GM12878 (cell line): ENCODE data around the gene FOXK1. TPM values are rescaled to one million over a fixed set of nuclear protein-coding genes. Genes with fewer than 3 reads are reported as not detected.

Experiments used
- ATAC-seq: fragments of 200-7000 bp; cut with Tn5 transposase; 3 replicates; pipeline ENCODE4 v1.9.1; 2020; ENCODE audit warnings: mild to moderate bottlenecking, moderate library complexity
- BruUV-seq: library from RNA; stranded (reverse); fragments of 400-500 nt; replicated peaks from 2 replicates; lab custom pipeline; 2021; lab: Mats Ljungman, UMichigan
- CTCF ChIA-PET: fragments of 300-600 bp; sonication (Branson Sonifier 250); formaldehyde crosslinking; extraction: SDS; loops from one replicate; lab custom pipeline; 2021; ENCODE audit warnings: inconsistent platforms; lab: Yijun Ruan, JAX
- POLR2A ChIA-PET: fragments of 350-600 bp; formaldehyde crosslinking; extraction: SDS; loops from one replicate; lab custom pipeline; 2021; ENCODE audit warnings: inconsistent platforms; lab: Charles Lee
- RAD21 ChIA-PET: fragments of 300-600 bp; sonication (Branson Sonifier 250); formaldehyde crosslinking; loops from one replicate; lab custom pipeline; 2023; ENCODE audit warnings: antibody characterized with exemption; ENCODE audit not compliant: unreplicated experiment; lab: Charles Lee
- SMC1A ChIA-PET: fragments of 300-600 bp; sonication (Branson Sonifier 250); formaldehyde crosslinking; loops from one replicate; lab custom pipeline; 2023; ENCODE audit not compliant: unreplicated experiment, uncharacterized antibody; lab: Charles Lee
- DNase-seq: peaks from one replicate; pipeline ENCODE4 v3.0.0-alpha.2; 2011; ENCODE audit warnings: low read depth, low spot score
- FAIRE-seq: peaks from 3 replicates; lab custom pipeline; 2011; peaks lifted over from hg19 to GRCh38; lab: Jason Lieb, UNC
- H2AFZ ChIP-seq: 2 replicates; pipeline ENCODE4 v1.6.0; 2011; ENCODE audit warnings: low read depth, low read length, control low read depth; ENCODE audit not compliant: control insufficient read depth
- H3K27ac ChIP-seq: 2 replicates; pipeline ENCODE4 v1.5.1; 2011; ENCODE audit warnings: control low read depth; ENCODE audit not compliant: control insufficient read depth, insufficient read depth
- H3K27me3 ChIP-seq, 2 experiments: replicated peaks in 1 of 2; 2 replicates each; pipeline versions ENCODE4 v1.6.0 to v1.6.1; 2011; ENCODE audit warnings: low read length in 1 of 2; ENCODE audit not compliant: control insufficient read depth in 2 of 2, insufficient read depth in 2 of 2
- H3K36me3 ChIP-seq, 2 experiments: 2 replicates each; pipeline ENCODE4 v1.5.1; 2011; ENCODE audit warnings: low read length in 1 of 2; ENCODE audit not compliant: control insufficient read depth in 2 of 2, insufficient read depth in 2 of 2
- H3K4me1 ChIP-seq: 2 replicates; pipeline ENCODE4 v1.6.1; 2011; ENCODE audit warnings: mild to moderate bottlenecking, low read length, moderate library complexity, mixed read lengths; ENCODE audit not compliant: control insufficient read depth, insufficient read depth
- H3K4me2 ChIP-seq: 2 replicates; pipeline ENCODE4 v1.6.0; 2011; ENCODE audit warnings: control low read depth; ENCODE audit not compliant: control insufficient read depth, insufficient read depth
- H3K4me3 ChIP-seq: fragments of 200-600 bp; sonication (generic); 2 replicates; pipeline ENCODE4 v1.5.1; 2016
- H3K79me2 ChIP-seq: 2 replicates; pipeline ENCODE4 v1.6.0; 2011; ENCODE audit warnings: low read length; ENCODE audit not compliant: control insufficient read depth, insufficient read depth
- H3K9ac ChIP-seq: 2 replicates; pipeline ENCODE4 v1.8.0; 2011; ENCODE audit warnings: low read length, control low read depth, mixed read lengths; ENCODE audit not compliant: control insufficient read depth, insufficient read depth
- H3K9me3 ChIP-seq: replicated peaks from 3 replicates; pipeline ENCODE4 v1.5.1; 2011; ENCODE audit warnings: mild to moderate bottlenecking, low read length; ENCODE audit not compliant: control insufficient read depth, insufficient read depth
- H4K20me1 ChIP-seq: 2 replicates; pipeline ENCODE4 v1.6.0; 2011; ENCODE audit not compliant: control insufficient read depth, insufficient read depth
- CUX1 ChIP-seq: IDR thresholded peaks from 2 replicates; pipeline ENCODE4 v1.6.1; 2012; ENCODE audit warnings: improper control_type of control experiment, low read depth, low read length; ENCODE audit not compliant: insufficient replicate concordance
- EGR1 ChIP-seq, 2 experiments: IDR thresholded peaks; 1 replicate in 1 of 2; 2 replicates in 1 of 2; pipeline ENCODE4 v1.6.1; 2011 to 2012; ENCODE audit warnings: low read depth in 2 of 2, low read length in 2 of 2, borderline replicate concordance in 1 of 2, mild to moderate bottlenecking in 1 of 2, moderate library complexity in 1 of 2
- IKZF1 ChIP-seq: fragments of 450-650 bp; conservative IDR thresholded peaks from 2 replicates; pipeline ENCODE4 v1.6.1; 2017; ENCODE audit warnings: antibody characterized with exemption, mild to moderate bottlenecking
- JUNB ChIP-seq: IDR thresholded peaks from 2 replicates; pipeline ENCODE4 v1.6.1; 2016; ENCODE audit warnings: antibody characterized with exemption, mild to moderate bottlenecking
- KDM1A ChIP-seq: fragments of 200-600 bp; sonication (generic); IDR thresholded peaks from 2 replicates; pipeline ENCODE4 v1.6.1; 2016; ENCODE audit warnings: borderline replicate concordance
- MTA3 ChIP-seq: IDR thresholded peaks from 2 replicates; pipeline ENCODE4 v1.6.1; 2012; ENCODE audit warnings: low read length, inconsistent platforms, borderline replicate concordance
- PML ChIP-seq: IDR thresholded peaks from 2 replicates; pipeline ENCODE4 v1.6.1; 2012; ENCODE audit warnings: low read length, inconsistent platforms
- POLR2AphosphoS5 ChIP-seq: IDR thresholded peaks from 2 replicates; pipeline ENCODE4 v1.6.1; 2011; ENCODE audit warnings: mild to moderate bottlenecking, low read length, inconsistent platforms
- RCOR1 ChIP-seq: conservative IDR thresholded peaks from 2 replicates; pipeline ENCODE4 v1.6.1; 2012; ENCODE audit warnings: low read depth, low read length, improper control_type of control experiment
- SMAD5 ChIP-seq: IDR thresholded peaks from 2 replicates; pipeline ENCODE4 v1.6.1; 2016; ENCODE audit warnings: antibody characterized with exemption, low read depth
- SMARCA5 ChIP-seq: fragments of 450-650 bp; IDR thresholded peaks from 2 replicates; pipeline ENCODE4 v1.6.1; 2017; ENCODE audit warnings: mild to moderate bottlenecking
- SUPT20H ChIP-seq: IDR thresholded peaks from 2 replicates; pipeline ENCODE4 v1.6.1; 2011; ENCODE audit warnings: low read depth, mild to moderate bottlenecking, low read length, moderate library complexity, borderline replicate concordance; ENCODE audit not compliant: control insufficient read depth
- ZNF274 ChIP-seq: IDR thresholded peaks from one replicate; pipeline ENCODE4 v1.8.0; 2011; ENCODE audit not compliant: insufficient read length, insufficient read depth
- WGBS: methylation state at CpG from one replicate; pipeline ENCODE4 v1.1.6; 2016; ENCODE audit warnings: low lambda C conversion rate; ENCODE audit not compliant: insufficient replicate concordance, insufficient coverage; ENCODE audit errors: missing lambda C conversion rate; 5-methylcytosine and 5-hydroxymethylcytosine counted together
- in situ Hi-C: fragments of 300-500 bp; cut with MboI; formaldehyde crosslinking; loops from 9 replicates; pipeline ENCODE4 v1.14.3; 2018; ENCODE audit warnings: mixed read lengths
- intact Hi-C: fragments of 100-400 bp; cut with micrococcal nuclease; formaldehyde crosslinking; loops from one replicate; pipeline ENCODE4 v1.14.2; 2022; ENCODE audit not compliant: unreplicated experiment
- polyA plus RNA-seq, 11 experiments: library from polyadenylated mRNA; depleted of rRNA in 4 of 11; unstranded in 6 of 11; stranded (reverse) in 5 of 11; fragments of >200 nt; fragmentation: Nextera tagmentation in 4 of 11; fragmentation: Illumina TruSeq in 1 of 11; extraction: Ambion mirVana in 4 of 11; extraction: Trizol in 1 of 11; gene quantifications; 1 replicate in 1 of 11; 2 replicates in 10 of 11; pipeline versions ENCODE4 v1.2.1 to v1.2.3, GENCODE V29; 2011 to 2016; ENCODE audit warnings: inconsistent platforms in 2 of 11, missing spikeins in 2 of 11, low read depth in 1 of 11
- total RNA-seq, 4 experiments: library from RNA; depleted of rRNA in 3 of 4; stranded (reverse); fragments of >200 nt in 3 of 4; fragmentation: Illumina TruSeq in 1 of 4; extraction: Trizol in 1 of 4; gene quantifications; 2 replicates each; pipeline versions ENCODE4 v1.2.1 to v1.2.3, GENCODE V29; 2013 to 2021
- TF ChIP-seq, protein P1 (sequence below): fragments of 450-650 bp; IDR thresholded peaks from 2 replicates; pipeline ENCODE4 v1.6.1; 2016; ENCODE audit warnings: mild to moderate bottlenecking, moderate library complexity, borderline replicate concordance
- TF ChIP-seq, protein P2 (sequence below): IDR thresholded peaks from 2 replicates; pipeline ENCODE4 v1.6.1; 2012; ENCODE audit warnings: low read depth, low read length, improper control_type of control experiment

The FOXK1 gene
- total and polyA plus RNA-seq, 10 of the 15 experiments (the other 5 are each of a cell fraction or from before 2014, with no cell fraction given) = 0.24 to 31.8 (median 4.5) TPM

- no peaks in the 10 kb centered on the region for H3K4me1 ChIP-seq
- POLR2A ChIA-PET = no interaction called here
- H3K27me3 ChIP-seq = no peaks in the 10 kb centered on the region
- H3K9ac ChIP-seq = no peak overlapping the region
- no peaks in the 10 kb centered on the region for H3K79me2 ChIP-seq
- no peaks in the 10 kb centered on the region for H3K9me3 ChIP-seq
- H2AFZ ChIP-seq = no peak overlapping the region
- FAIRE-seq = no peak
- ATAC-seq = no peak
- no peak overlapping the region for H3K27ac ChIP-seq
- RAD21 ChIA-PET = no interaction called here
- 62% methylated on average over 15 of the region's 18 CpGs for WGBS
- H3K4me2 ChIP-seq = no peak overlapping the region
- H4K20me1 ChIP-seq = no peaks in the 10 kb centered on the region
- SMC1A ChIA-PET = no interaction called here
- no peak overlapping the region for H3K4me3 ChIP-seq
- no peak for DNase-seq
- intact Hi-C loops (no loop called here), in situ Hi-C loops (no loop called here)
- BruUV-seq = no TSS peak
- CTCF ChIA-PET = no interaction called here
- no peaks in the 10 kb centered on the region for H3K36me3 ChIP-seq
- TF ChIP-seq JUNB (no peak), KDM1A (no peak), PML (no peak), CUX1 (no peak), SUPT20H (no peak), ZNF274 (no peak), POLR2AphosphoS5 (no peak), RCOR1 (no peak), MTA3 (no peak), EGR1 (IDR thresholded peaks at IDR 0.05; ENCODE audit: borderline replicate concordance in 1 of 2, low read depth in 2 of 2, low read length in 2 of 2) (no peak), IKZF1 (no peak), SMAD5 (no peak), SMARCA5 (no peak)
- TF ChIP-seq, protein P1, sequence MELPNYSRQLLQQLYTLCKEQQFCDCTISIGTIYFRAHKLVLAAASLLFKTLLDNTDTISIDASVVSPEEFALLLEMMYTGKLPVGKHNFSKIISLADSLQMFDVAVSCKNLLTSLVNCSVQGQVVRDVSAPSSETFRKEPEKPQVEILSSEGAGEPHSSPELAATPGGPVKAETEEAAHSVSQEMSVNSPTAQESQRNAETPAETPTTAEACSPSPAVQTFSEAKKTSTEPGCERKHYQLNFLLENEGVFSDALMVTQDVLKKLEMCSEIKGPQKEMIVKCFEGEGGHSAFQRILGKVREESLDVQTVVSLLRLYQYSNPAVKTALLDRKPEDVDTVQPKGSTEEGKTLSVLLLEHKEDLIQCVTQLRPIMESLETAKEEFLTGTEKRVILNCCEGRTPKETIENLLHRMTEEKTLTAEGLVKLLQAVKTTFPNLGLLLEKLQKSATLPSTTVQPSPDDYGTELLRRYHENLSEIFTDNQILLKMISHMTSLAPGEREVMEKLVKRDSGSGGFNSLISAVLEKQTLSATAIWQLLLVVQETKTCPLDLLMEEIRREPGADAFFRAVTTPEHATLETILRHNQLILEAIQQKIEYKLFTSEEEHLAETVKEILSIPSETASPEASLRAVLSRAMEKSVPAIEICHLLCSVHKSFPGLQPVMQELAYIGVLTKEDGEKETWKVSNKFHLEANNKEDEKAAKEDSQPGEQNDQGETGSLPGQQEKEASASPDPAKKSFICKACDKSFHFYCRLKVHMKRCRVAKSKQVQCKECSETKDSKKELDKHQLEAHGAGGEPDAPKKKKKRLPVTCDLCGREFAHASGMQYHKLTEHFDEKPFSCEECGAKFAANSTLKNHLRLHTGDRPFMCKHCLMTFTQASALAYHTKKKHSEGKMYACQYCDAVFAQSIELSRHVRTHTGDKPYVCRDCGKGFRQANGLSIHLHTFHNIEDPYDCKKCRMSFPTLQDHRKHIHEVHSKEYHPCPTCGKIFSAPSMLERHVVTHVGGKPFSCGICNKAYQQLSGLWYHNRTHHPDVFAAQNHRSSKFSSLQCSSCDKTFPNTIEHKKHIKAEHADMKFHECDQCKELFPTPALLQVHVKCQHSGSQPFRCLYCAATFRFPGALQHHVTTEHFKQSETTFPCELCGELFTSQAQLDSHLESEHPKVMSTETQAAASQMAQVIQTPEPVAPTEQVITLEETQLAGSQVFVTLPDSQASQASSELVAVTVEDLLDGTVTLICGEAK = no peak
- TF ChIP-seq, protein P2, sequence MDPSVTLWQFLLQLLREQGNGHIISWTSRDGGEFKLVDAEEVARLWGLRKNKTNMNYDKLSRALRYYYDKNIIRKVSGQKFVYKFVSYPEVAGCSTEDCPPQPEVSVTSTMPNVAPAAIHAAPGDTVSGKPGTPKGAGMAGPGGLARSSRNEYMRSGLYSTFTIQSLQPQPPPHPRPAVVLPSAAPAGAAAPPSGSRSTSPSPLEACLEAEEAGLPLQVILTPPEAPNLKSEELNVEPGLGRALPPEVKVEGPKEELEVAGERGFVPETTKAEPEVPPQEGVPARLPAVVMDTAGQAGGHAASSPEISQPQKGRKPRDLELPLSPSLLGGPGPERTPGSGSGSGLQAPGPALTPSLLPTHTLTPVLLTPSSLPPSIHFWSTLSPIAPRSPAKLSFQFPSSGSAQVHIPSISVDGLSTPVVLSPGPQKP = no peak
Observed at GRCh38 chr7:4801839-4802231, 119.7 kb downstream of the FOXK1 start.
